Loucy (cell line): ENCODE data around the gene CPAMD8.

Experiments
- H2AFZ ChIP-seq: fragments of 200-600 bp; sonication (generic); 2 replicates; pipeline ENCODE4 v1.6.0; 2016; ENCODE audit warnings: antibody characterized with exemption, mild to moderate bottlenecking, low read length, moderate library complexity
- H3F3A ChIP-seq: fragments of 200-600 bp; 2 replicates; pipeline ENCODE4 v1.6.0; 2016; ENCODE audit warnings: antibody characterized with exemption, low read depth, mild to moderate bottlenecking
- H3K27me3 ChIP-seq: fragments of 200-600 bp; sonication (generic); 2 replicates; pipeline ENCODE4 v1.6.1; 2014; ENCODE audit warnings: low read length, mild to moderate bottlenecking; ENCODE audit not compliant: insufficient read depth, poor library complexity, severe bottlenecking
- H3K36me3 ChIP-seq: fragments of 200-600 bp; sonication (generic); 2 replicates; pipeline ENCODE4 v1.6.1; 2016; ENCODE audit warnings: low read length; ENCODE audit not compliant: insufficient read depth
- H3K4me1 ChIP-seq: fragments of 200-600 bp; sonication (generic); 2 replicates; pipeline ENCODE4 v1.5.1; 2014; ENCODE audit warnings: low read length, mild to moderate bottlenecking; ENCODE audit not compliant: insufficient read depth, poor library complexity, severe bottlenecking
- H3K4me2 ChIP-seq: fragments of 200-600 bp; sonication (generic); 2 replicates; pipeline ENCODE4 v1.6.0; 2014; ENCODE audit warnings: antibody characterized with exemption, low read length, low read depth, mild to moderate bottlenecking; ENCODE audit not compliant: poor library complexity, severe bottlenecking
- H3K4me3 ChIP-seq: fragments of 200-600 bp; sonication (generic); 2 replicates; pipeline ENCODE4 v1.5.1; 2014; ENCODE audit warnings: low read length, mild to moderate bottlenecking, mixed read lengths; ENCODE audit not compliant: poor library complexity, severe bottlenecking
- H3K79me2 ChIP-seq: fragments of 200-600 bp; sonication (generic); 2 replicates; pipeline ENCODE4 v1.6.1; 2014; ENCODE audit warnings: low read length; ENCODE audit not compliant: insufficient read depth
- H3K9ac ChIP-seq: fragments of 200-600 bp; sonication (generic); 2 replicates; pipeline ENCODE4 v1.6.0; 2014; ENCODE audit warnings: mild to moderate bottlenecking, low read depth, low read length, moderate library complexity; ENCODE audit not compliant: poor library complexity, severe bottlenecking
- H3K9me2 ChIP-seq: fragments of 200-600 bp; sonication (generic); replicated peaks from 2 replicates; pipeline ENCODE4 v1.6.1; 2016; ENCODE audit warnings: low read depth, low read length, mixed read lengths
- H3K9me3 ChIP-seq: fragments of 200-600 bp; sonication (generic); 2 replicates; pipeline ENCODE4 v1.6.1; 2014; ENCODE audit warnings: mild to moderate bottlenecking, antibody characterized with exemption, low read length, low read depth; ENCODE audit not compliant: insufficient read depth
- H4K20me1 ChIP-seq: fragments of 200-600 bp; sonication (generic); 2 replicates; pipeline ENCODE4 v1.6.0; 2014; ENCODE audit warnings: antibody characterized with exemption, low read length, mild to moderate bottlenecking; ENCODE audit not compliant: insufficient read depth, poor library complexity, severe bottlenecking
- EZH2phosphoT487 ChIP-seq: fragments of 200-600 bp; IDR thresholded peaks from 2 replicates; pipeline ENCODE4 v1.6.1; 2018; ENCODE audit warnings: antibody characterized with exemption, mild to moderate bottlenecking, moderate library complexity, borderline replicate concordance
- TF ChIP-seq, protein P1 (sequence below): fragments of 200-600 bp; sonication (generic); conservative IDR thresholded peaks from 2 replicates; pipeline ENCODE4 v1.5.1; 2014; ENCODE audit warnings: mild to moderate bottlenecking, antibody characterized with exemption, low read length

Gene CPAMD8

DNA sequence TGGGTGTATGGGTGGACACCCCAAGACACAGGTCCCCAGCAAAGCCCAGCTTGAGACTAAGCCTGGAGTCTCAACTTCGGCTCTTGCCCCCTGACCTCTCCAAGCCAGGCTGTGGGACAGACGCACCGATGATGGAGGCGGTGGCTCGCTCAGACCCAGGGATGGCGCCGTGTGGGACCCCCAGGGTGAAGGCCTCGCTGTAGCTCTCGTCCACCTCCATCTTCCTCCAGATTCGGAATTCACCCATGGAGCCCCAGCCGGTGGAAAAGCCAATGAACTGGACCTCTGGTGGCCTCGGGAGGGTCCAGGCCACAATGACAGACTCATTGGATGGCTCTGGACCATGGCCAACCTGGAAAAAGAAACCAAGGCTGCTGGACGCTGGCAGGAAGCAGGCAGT is 98.7 kb downstream of the CPAMD8 start:
- H3F3A ChIP-seq = no peaks in the 10 kb centered on the region
- no peaks in the 10 kb centered on the region for H3K4me1 ChIP-seq
- H3K4me3 ChIP-seq = no peak overlapping the region
- no peaks in the 10 kb centered on the region for H4K20me1 ChIP-seq
- no peak overlapping the region for H3K9ac ChIP-seq
- H3K27me3 ChIP-seq = no peaks in the 10 kb centered on the region
- H3K9me3 ChIP-seq = no peaks in the 10 kb centered on the region
- no peaks in the 10 kb centered on the region for H3K36me3 ChIP-seq
- TF ChIP-seq, protein P1, sequence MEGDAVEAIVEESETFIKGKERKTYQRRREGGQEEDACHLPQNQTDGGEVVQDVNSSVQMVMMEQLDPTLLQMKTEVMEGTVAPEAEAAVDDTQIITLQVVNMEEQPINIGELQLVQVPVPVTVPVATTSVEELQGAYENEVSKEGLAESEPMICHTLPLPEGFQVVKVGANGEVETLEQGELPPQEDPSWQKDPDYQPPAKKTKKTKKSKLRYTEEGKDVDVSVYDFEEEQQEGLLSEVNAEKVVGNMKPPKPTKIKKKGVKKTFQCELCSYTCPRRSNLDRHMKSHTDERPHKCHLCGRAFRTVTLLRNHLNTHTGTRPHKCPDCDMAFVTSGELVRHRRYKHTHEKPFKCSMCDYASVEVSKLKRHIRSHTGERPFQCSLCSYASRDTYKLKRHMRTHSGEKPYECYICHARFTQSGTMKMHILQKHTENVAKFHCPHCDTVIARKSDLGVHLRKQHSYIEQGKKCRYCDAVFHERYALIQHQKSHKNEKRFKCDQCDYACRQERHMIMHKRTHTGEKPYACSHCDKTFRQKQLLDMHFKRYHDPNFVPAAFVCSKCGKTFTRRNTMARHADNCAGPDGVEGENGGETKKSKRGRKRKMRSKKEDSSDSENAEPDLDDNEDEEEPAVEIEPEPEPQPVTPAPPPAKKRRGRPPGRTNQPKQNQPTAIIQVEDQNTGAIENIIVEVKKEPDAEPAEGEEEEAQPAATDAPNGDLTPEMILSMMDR = no peak
- TF ChIP-seq EZH2phosphoT487 = no peak
- no peaks in the 10 kb centered on the region for H3K79me2 ChIP-seq
- H3K9me2 ChIP-seq = no peaks in the 10 kb centered on the region
- no peak overlapping the region for H2AFZ ChIP-seq
- H3K4me2 ChIP-seq = no peak overlapping the region

DNA sequence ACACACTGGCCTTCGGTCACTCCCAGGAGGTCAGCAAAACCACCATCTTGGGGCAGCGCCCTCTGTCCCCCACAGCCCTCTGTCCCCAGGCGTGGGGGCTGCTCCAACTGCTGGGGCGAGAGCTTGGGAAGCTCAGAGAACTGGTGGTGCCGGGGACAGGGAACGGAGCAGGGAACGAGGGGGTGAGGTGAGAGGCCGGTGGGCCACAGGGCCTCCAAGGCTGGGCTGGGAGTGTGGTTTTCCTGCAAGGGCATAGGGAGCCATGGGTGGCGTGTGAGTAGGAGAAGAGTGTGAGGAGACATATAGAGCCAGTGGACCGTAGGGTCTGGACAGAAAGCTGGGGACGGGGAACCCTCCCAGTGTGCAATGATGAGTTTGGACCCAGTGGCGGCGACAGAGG is 103.7 kb downstream of the CPAMD8 start:
- Histone ChIP-seq H3K9me2 (no peaks in the 10 kb centered on the region), H3K4me2 (no peak overlapping the region), H3K4me1 (no peaks in the 10 kb centered on the region), H4K20me1 (no peaks in the 10 kb centered on the region), H3K9ac (no peak overlapping the region), H3K4me3 (no peak overlapping the region), H3K27me3 (no peaks in the 10 kb centered on the region), H3F3A (no peaks in the 10 kb centered on the region), H3K36me3 (no peaks in the 10 kb centered on the region), H3K9me3 (no peaks in the 10 kb centered on the region; the same call in 1 of the 2 replicates), H2AFZ (no peak overlapping the region), H3K79me2 (no peaks in the 10 kb centered on the region)
- TF ChIP-seq, protein P1 = no peak
- TF ChIP-seq EZH2phosphoT487 = no peak

DNA sequence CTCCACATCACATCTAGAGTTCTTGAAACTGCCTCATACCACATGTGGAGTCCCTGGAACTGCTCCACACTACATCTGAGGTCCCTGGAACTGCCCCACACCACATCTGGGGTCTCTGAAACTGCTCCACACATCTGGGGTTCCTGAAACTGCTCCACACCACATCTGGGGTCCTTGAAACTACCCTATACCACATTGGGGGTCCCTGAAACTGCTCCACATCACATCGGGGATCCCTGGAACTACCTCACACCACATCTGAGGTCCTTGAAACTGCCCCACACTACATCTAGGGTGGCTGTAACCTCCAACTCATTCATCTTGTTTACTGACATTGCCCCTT is 104.0 kb downstream of the CPAMD8 start:
- Histone ChIP-seq H3K9me2 (no peaks in the 10 kb centered on the region), H3F3A (no peaks in the 10 kb centered on the region), H3K27me3 (no peaks in the 10 kb centered on the region), H3K9me3 (no peaks in the 10 kb centered on the region; the same call in 1 of the 2 replicates), H3K36me3 (no peaks in the 10 kb centered on the region), H3K9ac (no peak overlapping the region), H3K4me2 (no peak overlapping the region), H3K4me3 (no peak overlapping the region), H2AFZ (no peak overlapping the region), H3K4me1 (no peaks in the 10 kb centered on the region), H3K79me2 (no peaks in the 10 kb centered on the region), H4K20me1 (no peaks in the 10 kb centered on the region)
- no peak for TF ChIP-seq EZH2phosphoT487

GRCh38 chr19:16921766-16922591 is 104.6 kb downstream of the CPAMD8 start:
- no peaks in the 10 kb centered on the region for H3K36me3 ChIP-seq
- no peaks in the 10 kb centered on the region for H3K27me3 ChIP-seq
- H3K9ac ChIP-seq = no peak overlapping the region
- no peaks in the 10 kb centered on the region for H3F3A ChIP-seq
- no peaks in the 10 kb centered on the region; the same call in 1 of the 2 replicates for H3K9me3 ChIP-seq
- no peak overlapping the region for H2AFZ ChIP-seq
- H3K4me1 ChIP-seq = no peaks in the 10 kb centered on the region
- no peak overlapping the region for H3K4me3 ChIP-seq
- no peaks in the 10 kb centered on the region for H3K9me2 ChIP-seq
- TF ChIP-seq, protein P1 = no peak
- no peak for TF ChIP-seq EZH2phosphoT487
- H3K4me2 ChIP-seq = no peak overlapping the region
- H3K79me2 ChIP-seq = no peaks in the 10 kb centered on the region
- no peaks in the 10 kb centered on the region for H4K20me1 ChIP-seq
